ENCODE data around the gene DCTD. TPM values are rescaled to one million over a fixed set of nuclear protein-coding genes. Genes with fewer than 3 reads are reported as not detected.

The DCTD gene
- total and polyA plus RNA-seq, 2 of the 13 experiments (the other 11 are each of a cell fraction or from before 2014, with no cell fraction given): 85.1 to 95.3 TPM

- TF ChIP-seq ZNF574 (CRISPR knock-in tag; IDR thresholded peaks at IDR 0.05) (peak; percentile 57; the same call in 1 of the 2 replicates), KDM3A (CRISPR knock-in tag; IDR thresholded peaks at IDR 0.05; ENCODE audit: low read depth) (0 out of 2 replicates have a peak, but pooled peaks have one; percentile 38), ZNF784 (CRISPR knock-in tag; IDR thresholded peaks at IDR 0.05; ENCODE audit: borderline replicate concordance) (no peak), HNRNPH1 (optimal IDR thresholded peaks at IDR 0.05; ENCODE audit: low read depth, low read length) (no peak), KDM2A (CRISPR knock-in tag; IDR thresholded peaks at IDR 0.05; ENCODE audit: borderline replicate concordance, low read depth) (peak; percentile 95), HNF4A (CRISPR knock-in tag; IDR thresholded peaks at IDR 0.05) (peak; percentile 40), ZNF510 (CRISPR knock-in tag; IDR thresholded peaks at IDR 0.05; ENCODE audit: low read depth) (no peak), HDAC1 (CRISPR knock-in tag; IDR thresholded peaks at IDR 0.05) (no peak; the same call in 1 of the 2 replicates), ATF7-NPFF (CRISPR knock-in tag; IDR thresholded peaks at IDR 0.05; ENCODE audit: low read depth) (no peak), BATF2 (CRISPR knock-in tag; IDR thresholded peaks at IDR 0.05) (no peak), HDAC2 (CRISPR knock-in tag; IDR thresholded peaks at IDR 0.05) (peak; percentile 31; the same call in 1 of the 2 replicates), SAP130 (CRISPR knock-in tag; IDR thresholded peaks at IDR 0.05; ENCODE audit: low read depth) (peak; percentile 48; the same call in 1 of the 2 replicates), ZNF737 (CRISPR knock-in tag; IDR thresholded peaks at IDR 0.05; ENCODE audit: borderline replicate concordance) (no peak), SOX5 (CRISPR knock-in tag; IDR thresholded peaks at IDR 0.05; ENCODE audit: borderline replicate concordance) (peak; percentile 47; the same call in 1 of the 2 replicates), KLF16 (CRISPR knock-in tag; IDR thresholded peaks at IDR 0.05) (peak in 1 of 2 experiments; percentile 49; a peak in 1 of 4 replicates), ETV6 (CRISPR knock-in tag; conservative IDR thresholded peaks at IDR 0.05) (no peak), FOXO1 (CRISPR knock-in tag; IDR thresholded peaks at IDR 0.05) (peak; percentile 34; the same call in 1 of the 2 replicates), HNRNPK (IDR thresholded peaks at IDR 0.05; ENCODE audit: low read depth, low read length, poor library complexity, severe bottlenecking) (no peak), ZNF652 (CRISPR knock-in tag; IDR thresholded peaks at IDR 0.05; ENCODE audit: borderline replicate concordance, low read depth) (peak; percentile 12; the same call in 1 of the 2 replicates), PRDM15 (CRISPR knock-in tag; IDR thresholded peaks at IDR 0.05) (no peak), ZNF24 (IDR thresholded peaks at IDR 0.05) (0 out of 2 replicates have a peak, but pooled peaks have one; percentile 45), ZNF350 (CRISPR knock-in tag; IDR thresholded peaks at IDR 0.05; ENCODE audit: borderline replicate concordance, low read depth) (peak; percentile 26; the same call in 1 of the 2 replicates), ZBTB7B (CRISPR knock-in tag; IDR thresholded peaks at IDR 0.05) (0 out of 2 replicates have a peak, but pooled peaks have one; percentile 26)
These were observed 8.1 kb upstream of the DCTD start (continued) for GRCh38 chr4:182925298-182925757.

Measured in HepG2 (cell line).